ENCODE data around the gene EXOC3L4.

DNA sequence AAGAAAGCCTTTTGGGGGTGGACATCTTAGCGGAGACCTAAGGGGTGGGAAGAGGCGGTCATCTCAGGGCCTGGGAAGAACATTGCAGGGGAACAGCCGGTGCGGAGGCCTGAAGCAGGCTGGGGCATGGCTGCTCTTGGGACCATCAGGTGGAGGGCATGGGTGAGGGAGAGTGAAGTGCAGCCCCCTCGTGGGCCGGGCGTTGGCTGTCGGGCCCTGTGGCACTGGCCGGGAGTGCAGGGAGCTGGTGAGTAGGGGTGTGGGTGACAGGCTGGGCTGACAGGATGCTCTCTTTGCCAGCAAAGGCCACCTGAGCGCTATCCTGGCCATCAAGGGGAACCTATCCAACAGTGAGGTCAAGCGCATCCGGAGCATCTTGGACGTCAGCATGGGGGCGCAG lies 40.4 kb downstream of the EXOC3L4 start:
- no peak for TF ChIP-seq POLR2A (IDR thresholded peaks at IDR 0.05; ENCODE audit: low read depth, low read length)
- no peak for TF ChIP-seq POLR2AphosphoS5 (IDR thresholded peaks at IDR 0.05; ENCODE audit: low read depth, low read length)
